ENCODE results near the gene ALKBH4. TPM values are rescaled to one million over a fixed set of nuclear protein-coding genes. Genes with fewer than 3 reads are reported as not detected.

ALKBH4 gene
- total RNA-seq, 4 donors from 2014 or later = 10.7 to 40.5 (median 18.7) TPM

DNA sequence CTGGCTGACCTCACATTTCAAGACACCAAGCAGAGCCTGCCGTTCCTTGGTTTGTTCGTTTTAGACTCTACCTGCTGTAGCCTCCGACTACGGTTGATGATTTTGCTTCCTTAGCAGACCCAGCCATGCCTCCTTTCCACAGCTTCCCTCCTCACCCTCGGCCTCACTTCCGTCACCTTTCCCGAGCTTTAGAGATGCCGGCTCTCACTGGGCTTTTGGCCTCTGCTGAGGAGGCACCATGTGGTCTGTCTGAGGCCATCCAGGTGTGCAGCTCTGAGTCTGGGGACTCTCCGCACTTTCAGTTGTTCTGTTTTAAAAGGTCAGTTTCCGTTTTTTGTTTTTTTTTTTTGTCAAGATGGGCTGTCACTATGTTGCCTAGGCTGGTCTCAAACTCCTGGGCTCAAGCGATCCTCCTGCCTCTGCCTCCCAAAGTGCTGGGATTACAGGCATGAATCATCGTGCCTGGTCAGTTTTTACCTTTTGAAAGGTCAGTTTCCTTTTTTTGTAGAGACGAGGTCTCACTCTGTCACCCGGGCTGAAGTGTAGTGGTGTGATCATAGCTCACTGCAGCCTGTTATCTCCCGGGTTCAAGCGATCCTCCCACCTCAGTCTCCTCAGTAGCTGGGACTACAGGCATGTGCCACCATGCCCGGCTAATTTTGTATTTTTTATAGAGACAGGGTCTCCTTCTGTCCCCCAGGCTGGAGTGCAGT is 19.5 kb downstream of the ALKBH4 start:
- peaks cover 0 to 22% (median 4%) of the 10 kb centered on the region in 4 donors for H3K4me1 ChIP-seq
- no peak for TF ChIP-seq POLR2A (IDR thresholded peaks at IDR 0.05)
- TF ChIP-seq, protein P1, sequence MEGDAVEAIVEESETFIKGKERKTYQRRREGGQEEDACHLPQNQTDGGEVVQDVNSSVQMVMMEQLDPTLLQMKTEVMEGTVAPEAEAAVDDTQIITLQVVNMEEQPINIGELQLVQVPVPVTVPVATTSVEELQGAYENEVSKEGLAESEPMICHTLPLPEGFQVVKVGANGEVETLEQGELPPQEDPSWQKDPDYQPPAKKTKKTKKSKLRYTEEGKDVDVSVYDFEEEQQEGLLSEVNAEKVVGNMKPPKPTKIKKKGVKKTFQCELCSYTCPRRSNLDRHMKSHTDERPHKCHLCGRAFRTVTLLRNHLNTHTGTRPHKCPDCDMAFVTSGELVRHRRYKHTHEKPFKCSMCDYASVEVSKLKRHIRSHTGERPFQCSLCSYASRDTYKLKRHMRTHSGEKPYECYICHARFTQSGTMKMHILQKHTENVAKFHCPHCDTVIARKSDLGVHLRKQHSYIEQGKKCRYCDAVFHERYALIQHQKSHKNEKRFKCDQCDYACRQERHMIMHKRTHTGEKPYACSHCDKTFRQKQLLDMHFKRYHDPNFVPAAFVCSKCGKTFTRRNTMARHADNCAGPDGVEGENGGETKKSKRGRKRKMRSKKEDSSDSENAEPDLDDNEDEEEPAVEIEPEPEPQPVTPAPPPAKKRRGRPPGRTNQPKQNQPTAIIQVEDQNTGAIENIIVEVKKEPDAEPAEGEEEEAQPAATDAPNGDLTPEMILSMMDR (IDR thresholded peaks at IDR 0.05) = no peak
- peak overlapping the region in 1 of 4 donors; percentile 20 for H3K4me3 ChIP-seq
- no peaks in the 10 kb centered on the region for H3K27me3 ChIP-seq
- peak in 2 of 3 donors; percentile 67 to 76 for DNase-seq
- H3K27ac ChIP-seq = peak overlapping the region in 2 of 4 donors; percentile 50 to 84
- H3K9me3 ChIP-seq = no peaks in the 10 kb centered on the region
- H3K36me3 ChIP-seq = peaks cover 0 to 15% (median 0%) of the 10 kb centered on the region in 3 donors

DNA sequence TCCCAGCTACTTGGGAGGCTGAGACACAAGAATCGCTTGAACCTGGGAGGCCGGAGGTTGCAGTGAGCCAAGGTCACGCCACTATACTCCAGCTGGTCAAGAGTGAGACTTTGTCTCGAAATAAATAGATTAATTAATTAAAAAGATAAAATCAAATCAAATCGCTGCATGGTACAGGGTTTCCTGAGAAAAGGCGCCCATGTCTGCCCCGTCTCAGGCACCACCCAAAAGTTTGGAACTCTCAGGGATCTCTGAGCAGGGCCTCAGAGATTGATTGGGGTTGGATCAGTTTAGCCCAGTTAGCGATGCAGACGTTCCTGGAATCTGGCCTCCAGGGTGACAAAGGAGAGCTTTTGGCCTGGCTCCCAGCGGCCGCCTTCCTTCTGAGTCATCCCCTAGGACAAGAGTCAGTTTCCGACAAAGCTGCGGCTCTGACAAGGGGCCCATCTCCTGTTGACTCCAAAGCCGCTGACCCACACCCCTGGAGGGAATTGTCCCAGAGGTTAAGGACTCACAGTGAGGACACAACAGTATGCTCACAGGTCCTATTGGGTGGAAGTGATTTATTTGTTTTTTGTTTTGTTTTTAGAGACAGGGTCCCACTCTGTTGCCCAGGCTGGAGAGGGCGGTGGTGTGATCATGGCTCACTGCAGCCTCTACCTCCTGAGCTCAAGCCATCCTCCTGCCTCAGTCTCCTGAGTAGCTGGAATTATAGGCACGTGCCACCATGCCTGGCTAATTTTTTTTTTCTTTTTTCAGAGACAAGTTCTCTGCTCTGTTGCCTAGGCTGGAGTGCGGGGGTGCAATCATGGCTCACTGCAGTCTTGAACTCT is 24.5 kb downstream of the ALKBH4 start:
- peak in 2 of 3 donors; percentile 64 to 81 for DNase-seq
- H3K4me3 ChIP-seq = no peak overlapping the region
- H3K36me3 ChIP-seq = no peaks in the 10 kb centered on the region
- H3K27ac ChIP-seq = peak overlapping the region in 2 of 4 donors; percentile 45 to 84
- H3K9me3 ChIP-seq = no peaks in the 10 kb centered on the region
- no peaks in the 10 kb centered on the region for H3K27me3 ChIP-seq
- no peak for TF ChIP-seq POLR2A (IDR thresholded peaks at IDR 0.05)
- TF ChIP-seq, protein P1 (IDR thresholded peaks at IDR 0.05) = no peak
- H3K4me1 ChIP-seq = peaks cover 0 to 15% (median 4%) of the 10 kb centered on the region in 4 donors

DNA sequence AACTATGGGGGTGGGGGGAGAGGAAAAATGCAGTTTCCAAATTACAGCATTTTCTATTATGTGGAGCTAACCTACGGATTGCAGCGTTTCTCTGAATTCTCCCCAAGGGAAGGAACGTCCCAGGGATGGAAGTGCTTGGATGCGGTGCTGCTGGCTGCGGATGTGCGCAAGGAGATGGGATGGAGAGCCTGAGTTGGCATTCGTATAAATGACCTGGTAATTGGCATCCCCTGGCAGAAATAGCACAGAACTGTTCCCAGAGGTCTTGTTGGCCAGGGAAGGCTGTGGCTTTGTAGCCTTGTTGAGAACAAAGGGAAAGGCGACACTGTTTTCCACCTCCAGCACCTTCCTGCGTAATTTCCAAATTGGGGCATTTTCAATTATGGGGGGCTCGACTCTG is 28.5 kb downstream of the ALKBH4 start:
- no peaks in the 10 kb centered on the region for H3K36me3 ChIP-seq
- H3K27me3 ChIP-seq = no peaks in the 10 kb centered on the region
- H3K27ac ChIP-seq = peak overlapping the region in 1 of 4 donors; percentile 98
- H3K4me3 ChIP-seq = no peak overlapping the region
- no peak for TF ChIP-seq POLR2A (IDR thresholded peaks at IDR 0.05)
- TF ChIP-seq, protein P1 (IDR thresholded peaks at IDR 0.05) = no peak
- H3K9me3 ChIP-seq = no peaks in the 10 kb centered on the region
- no peak for DNase-seq
- peaks cover 0 to 28% (median 20%) of the 10 kb centered on the region in 4 donors for H3K4me1 ChIP-seq

DNA sequence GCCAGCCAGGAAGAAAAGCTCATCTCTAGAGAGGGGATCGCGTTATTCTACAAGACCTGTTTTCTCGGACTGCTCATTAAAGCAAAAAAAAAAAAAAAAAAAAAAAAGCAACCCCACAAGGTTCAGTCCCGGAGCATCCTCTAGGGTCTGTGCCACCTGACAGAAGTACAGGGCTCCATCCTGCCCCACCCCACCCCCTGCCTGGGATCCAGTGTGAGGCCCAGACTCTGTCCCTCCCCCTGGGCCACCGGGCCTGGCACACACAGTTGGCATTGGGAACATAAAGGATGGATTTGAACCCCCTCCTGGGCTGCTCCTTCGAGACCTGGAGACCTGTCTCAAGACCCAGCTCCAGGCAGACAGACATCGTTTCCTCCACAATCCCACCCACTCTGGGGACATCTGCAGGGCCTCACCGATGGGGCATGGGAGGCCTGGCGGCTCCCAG is 30.6 kb downstream of the ALKBH4 start:
- H3K27ac ChIP-seq = peak overlapping the region; percentile 70 to 98 (median 94)
- no peaks in the 10 kb centered on the region for H3K36me3 ChIP-seq
- TF ChIP-seq POLR2A (IDR thresholded peaks at IDR 0.05) = no peak
- TF ChIP-seq, protein P1 (IDR thresholded peaks at IDR 0.05) = no peak
- peak in 1 of 3 donors; percentile 67 for DNase-seq
- no peaks in the 10 kb centered on the region for H3K9me3 ChIP-seq
- H3K4me1 ChIP-seq = peaks cover 0 to 26% (median 24%) of the 10 kb centered on the region in 4 donors
- H3K4me3 ChIP-seq = peak overlapping the region; percentile 73 to 92 (median 84)
- H3K27me3 ChIP-seq = no peaks in the 10 kb centered on the region

DNA sequence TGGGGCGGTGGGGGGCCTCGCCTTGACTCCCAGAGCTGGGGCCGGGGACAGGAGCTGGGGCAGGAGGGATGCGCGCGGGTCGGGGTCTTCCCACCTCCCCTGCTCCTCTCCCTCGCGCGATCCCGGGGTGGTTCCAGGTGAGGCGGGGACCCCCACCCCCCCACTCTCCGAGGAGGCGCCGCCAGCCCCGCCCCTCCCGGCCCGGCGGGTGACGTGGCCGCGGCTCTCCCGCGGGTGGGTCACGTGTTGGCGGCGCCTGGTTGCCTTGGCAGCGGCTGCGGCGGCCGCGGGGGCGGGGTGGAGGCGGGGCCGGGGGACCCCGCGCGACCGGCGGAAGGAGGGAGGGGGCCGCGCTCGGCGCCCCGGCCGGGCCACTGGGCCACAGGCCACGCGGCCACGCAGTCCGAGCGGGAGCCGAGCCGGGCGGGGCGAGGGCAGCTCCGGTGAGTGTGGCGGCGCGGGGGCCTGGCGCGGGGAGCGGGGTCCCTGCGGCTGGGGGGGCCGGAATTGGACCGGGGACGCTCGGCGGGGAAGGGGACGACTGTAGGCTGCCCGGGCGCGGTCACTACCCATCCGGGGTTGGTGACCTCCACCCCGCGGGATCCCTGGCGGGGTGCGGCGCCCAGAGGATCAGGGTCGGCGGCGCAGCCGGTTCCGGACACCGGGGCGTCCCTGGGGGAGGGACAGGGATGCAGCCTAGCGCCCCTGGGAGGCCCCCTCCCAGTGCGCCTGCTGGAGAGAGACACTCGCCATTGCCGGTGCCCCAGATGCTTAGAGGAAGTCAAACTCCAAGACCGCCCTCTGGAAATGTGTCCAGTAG is 31.2 kb downstream of the ALKBH4 start, which contains the start of gene ORAI2:
Gene ORAI2 (plus strand): TSS at position 357 of the 820 bp plus-strand sequence. CDS start 5,382 bp downstream, outside the sequence.
- no peaks in the 10 kb centered on the region for H3K36me3 ChIP-seq
- H3K4me1 ChIP-seq = peaks cover 0 to 26% (median 24%) of the 10 kb centered on the region in 4 donors
- H3K27me3 ChIP-seq = no peaks in the 10 kb centered on the region
- H3K27ac ChIP-seq = peak within 1 kb of the TSS; percentile 81 to 98 (median 94)
- TF ChIP-seq, protein P1 (IDR thresholded peaks at IDR 0.05) = no peak
- no peak for TF ChIP-seq POLR2A (IDR thresholded peaks at IDR 0.05)
- peak within 1 kb of the TSS; percentile 73 to 92 (median 84) for H3K4me3 ChIP-seq
- no peaks in the 10 kb centered on the region for H3K9me3 ChIP-seq
- DNase-seq = peak; percentile 79 to 93 (median 88)
